NCI-H748 (cell line): ENCODE data around the gene NOP58.
"Not testable (repeated sequence)": the region's sequence is repeated elsewhere in the genome, so short reads cannot be mapped to it uniquely, and the experiment has no call there.

Source experiments
- DNase-seq: peaks from one replicate; lab custom pipeline; 2025; ENCODE audit not compliant: unreplicated experiment; lab: John Stamatoyannopoulos, UW

The NOP58 gene, protein sequence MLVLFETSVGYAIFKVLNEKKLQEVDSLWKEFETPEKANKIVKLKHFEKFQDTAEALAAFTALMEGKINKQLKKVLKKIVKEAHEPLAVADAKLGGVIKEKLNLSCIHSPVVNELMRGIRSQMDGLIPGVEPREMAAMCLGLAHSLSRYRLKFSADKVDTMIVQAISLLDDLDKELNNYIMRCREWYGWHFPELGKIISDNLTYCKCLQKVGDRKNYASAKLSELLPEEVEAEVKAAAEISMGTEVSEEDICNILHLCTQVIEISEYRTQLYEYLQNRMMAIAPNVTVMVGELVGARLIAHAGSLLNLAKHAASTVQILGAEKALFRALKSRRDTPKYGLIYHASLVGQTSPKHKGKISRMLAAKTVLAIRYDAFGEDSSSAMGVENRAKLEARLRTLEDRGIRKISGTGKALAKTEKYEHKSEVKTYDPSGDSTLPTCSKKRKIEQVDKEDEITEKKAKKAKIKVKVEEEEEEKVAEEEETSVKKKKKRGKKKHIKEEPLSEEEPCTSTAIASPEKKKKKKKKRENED

DNA sequence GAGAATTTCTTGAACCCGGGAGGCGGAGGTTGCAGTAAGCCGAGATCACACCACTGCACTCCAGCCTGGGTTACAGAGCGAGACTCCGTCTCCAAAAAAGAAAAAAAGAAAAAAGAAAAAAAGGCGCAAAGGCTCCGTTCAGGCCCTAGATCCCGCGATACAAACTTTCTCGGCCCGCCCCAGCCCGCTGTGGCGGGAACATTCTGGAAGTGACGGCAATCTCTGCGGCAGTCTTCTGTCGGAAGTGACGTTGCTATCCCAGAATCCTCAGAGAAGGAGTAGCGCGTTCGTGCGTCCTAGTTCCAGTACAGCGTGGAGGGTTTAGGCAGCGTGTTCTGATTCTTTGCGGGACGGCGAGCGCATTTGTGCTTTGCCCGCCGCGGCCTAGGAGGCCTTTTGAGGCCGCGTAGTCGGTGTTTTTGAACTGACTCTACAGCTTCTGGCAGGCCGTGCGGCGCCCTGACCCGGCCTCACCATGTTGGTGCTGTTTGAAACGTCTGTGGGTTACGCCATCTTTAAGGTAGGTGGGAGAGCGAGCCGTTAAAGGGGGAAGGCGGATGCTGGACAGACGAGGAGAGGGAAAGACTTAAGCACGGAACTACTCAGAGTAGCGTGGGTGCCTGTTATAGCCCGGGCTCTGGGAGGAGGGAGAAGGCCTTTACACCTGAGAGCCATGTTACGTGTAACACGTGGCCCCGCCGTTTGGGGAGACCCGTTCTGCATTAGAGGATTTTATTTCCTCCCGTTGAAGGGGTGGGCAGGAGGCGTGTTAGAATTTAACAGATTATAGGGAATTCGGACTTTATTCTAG is at the start of gene NOP58:
NOP58 (plus strand) TSS at position 297 of the 811 bp plus-strand sequence; CDS start at position 476, 179 bp downstream.
- peak; percentile 99 for DNase-seq

DNA sequence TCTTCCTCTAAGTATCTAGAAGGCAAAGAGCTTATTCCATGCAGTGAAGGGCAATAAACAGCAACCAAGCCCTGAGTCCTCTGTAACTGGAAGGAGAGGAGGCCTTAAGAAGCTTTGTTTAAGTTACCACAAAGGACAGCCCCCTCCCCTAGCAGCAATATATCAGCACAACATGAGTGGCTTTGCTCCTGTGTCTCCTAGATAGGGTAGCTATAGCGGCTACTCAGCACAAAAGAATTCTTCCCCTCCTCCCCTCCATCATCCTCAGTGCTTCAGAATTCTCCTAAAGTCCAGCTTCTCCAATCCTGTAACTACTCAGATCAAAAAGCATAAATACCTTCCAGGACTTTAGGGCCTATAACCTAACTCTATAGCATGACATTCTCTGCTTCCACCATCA is 43.7 kb upstream of the NOP58 start:
- DNase-seq: no peak

DNA sequence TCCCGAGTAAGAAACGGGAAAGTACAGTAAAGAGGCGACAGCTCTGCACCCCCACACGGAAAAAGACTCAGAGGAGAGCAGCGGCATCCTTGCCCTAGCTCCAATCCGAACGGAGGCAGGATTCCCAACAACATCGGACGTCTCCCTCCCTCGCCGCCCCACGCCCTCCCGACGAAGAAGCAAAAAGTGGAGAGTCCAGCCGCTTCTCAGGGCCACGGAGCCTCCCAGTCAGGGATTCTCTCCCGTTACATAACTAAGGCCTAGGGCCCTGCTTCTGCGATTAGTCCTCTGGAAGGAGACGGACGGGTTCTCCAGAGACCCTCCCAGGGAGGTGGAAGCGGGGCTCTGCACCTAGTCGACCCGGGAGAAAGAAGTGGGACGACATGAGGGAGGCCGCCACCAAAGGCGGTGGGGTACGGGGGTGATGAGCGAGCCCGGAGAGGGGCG is 27.8 kb upstream of the NOP58 start:
- peak; percentile 73 for DNase-seq

DNA sequence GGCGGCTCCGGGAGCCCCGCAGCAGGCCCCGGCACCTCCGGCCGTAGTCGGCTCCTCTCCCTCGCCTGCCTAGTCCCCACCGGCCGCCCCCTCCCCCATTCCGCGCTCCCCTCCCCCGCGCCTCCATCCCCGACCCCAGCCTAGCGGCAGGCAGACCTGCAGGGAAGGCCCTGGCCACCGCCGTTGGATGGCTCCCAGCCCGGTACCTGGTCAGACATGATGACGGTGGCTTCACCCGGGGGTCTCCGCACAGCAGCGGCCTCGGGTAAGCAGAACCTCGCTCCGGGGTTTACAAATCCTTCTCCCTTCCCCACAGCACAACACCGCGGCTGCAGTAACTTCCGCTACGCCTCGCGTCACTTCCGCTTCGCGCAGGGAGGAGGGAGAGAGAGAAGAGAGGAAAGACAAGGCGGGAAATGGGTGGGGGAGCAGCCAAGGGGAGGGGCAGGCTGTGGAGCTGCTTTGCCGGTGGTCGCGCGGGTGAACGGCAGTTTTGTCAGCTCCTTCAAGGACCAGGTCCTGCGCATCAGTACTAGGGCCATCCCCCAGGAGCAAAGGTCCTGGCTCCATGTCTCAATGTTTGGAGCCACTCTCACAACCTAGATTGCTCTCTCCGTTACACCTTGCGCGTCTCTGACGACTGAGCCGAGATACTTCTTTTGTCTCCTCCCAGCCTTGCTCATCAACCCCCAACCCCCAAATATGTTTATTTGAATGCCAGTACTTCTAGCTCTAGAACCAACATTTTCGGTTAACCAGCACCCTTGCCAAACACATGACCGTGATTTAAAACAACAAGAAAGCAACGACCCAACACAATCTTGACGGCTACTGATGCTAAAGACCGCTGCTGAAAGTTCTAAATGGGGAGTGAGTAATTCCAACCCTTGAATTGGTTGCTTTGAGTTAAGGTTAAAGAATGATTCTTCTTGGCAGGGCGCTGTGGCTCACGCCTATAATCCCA is 27.0 kb upstream of the NOP58 start, which contains the start of gene SUMO1:
SUMO1 (minus strand) TSS at position 364 of the 964 bp plus-strand sequence; CDS start at position 218, 146 bp downstream.
- peak; percentile 98 for DNase-seq

DNA sequence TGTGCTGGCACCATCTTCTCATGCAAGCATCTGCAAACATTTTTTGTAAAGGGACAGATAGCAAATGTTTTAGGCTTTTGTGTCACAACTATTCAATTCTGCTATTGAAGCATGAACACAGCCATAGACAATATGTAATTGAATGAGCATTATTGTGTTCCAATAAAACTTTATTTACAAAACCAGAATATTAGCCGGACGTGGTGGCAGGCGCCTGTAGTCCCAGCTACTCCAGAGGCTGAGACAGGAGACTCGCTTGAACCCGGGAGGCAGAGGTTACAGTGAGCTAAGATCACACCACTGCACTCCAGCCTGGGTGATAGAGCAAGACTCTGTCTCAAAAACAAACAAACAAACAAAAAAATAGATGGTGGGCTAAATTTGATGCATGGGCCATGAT is 17.9 kb upstream of the NOP58 start:
- DNase-seq: not testable (repeated sequence)

DNA sequence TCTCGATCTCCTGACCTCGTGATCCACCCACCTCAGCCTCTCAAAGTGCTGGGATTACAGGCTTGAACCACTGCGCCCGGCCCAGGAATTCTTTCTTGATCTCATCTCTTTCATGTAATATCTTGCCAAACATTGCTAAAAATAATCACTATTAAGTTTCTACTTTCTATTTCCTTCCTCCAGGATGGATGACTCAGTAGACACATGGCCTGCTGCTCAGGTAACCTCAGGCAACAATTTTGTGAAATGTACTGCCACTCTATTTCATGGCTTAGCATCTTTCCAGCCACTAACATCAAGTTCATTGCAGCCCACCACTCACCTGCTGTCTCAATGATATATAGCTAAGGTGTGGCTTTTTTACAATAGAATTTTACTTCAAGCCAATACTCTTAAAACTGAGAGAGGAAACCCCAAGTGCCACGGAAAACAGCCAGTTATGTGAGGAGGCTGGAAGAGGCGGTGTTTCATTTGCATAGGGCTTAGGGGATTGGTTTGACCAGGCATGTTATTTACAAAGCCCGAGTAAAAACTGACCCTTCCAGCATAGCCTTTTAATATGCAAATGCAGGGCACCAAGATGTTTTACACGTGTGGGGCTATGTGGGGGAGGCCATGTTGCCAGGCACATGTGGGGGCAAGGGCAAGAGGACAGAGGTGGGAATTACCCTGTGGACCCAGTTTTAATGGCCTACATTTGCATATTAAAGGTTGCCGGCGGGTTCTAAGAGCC is 15.9 kb upstream of the NOP58 start:
- no peak for DNase-seq

DNA sequence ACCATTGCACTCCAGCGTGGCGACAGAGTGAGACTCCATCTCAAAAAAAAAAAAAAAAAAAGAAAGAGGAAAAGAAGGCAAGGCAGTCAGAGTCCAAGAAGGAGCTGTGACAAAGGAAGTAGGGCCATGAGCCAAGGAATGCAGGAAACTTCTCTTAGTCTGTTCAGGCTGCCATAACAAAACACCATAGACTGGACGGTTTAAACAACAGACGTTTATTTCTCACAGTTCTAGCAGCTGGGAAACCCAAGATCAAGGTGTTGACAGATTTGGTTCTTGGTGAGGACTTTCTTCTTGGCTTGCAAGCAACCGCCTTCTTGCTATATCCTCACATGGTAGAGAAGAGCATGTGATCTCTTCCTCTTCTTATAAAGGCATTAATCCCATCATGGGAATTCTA is 14.1 kb upstream of the NOP58 start:
- no peak for DNase-seq

DNA sequence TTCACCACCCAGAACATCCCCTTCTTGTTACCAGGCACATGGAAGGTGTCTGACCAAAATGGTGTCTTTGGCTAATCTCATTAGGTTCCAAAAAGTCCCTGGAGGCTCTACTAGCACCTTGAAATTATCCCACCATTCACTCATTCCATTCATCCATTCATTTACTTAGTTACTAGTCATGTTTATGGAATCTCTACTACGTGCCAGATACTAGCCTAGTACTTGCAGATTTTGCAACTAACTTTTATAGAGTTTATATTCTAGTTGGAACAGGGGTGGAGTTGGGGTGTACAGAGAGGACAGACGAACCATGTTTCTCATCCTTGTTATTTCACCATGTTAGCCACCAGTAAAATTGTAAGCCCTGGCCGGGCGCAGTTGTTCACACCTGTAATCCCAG is 4.0 kb upstream of the NOP58 start:
- DNase-seq: no peak

DNA sequence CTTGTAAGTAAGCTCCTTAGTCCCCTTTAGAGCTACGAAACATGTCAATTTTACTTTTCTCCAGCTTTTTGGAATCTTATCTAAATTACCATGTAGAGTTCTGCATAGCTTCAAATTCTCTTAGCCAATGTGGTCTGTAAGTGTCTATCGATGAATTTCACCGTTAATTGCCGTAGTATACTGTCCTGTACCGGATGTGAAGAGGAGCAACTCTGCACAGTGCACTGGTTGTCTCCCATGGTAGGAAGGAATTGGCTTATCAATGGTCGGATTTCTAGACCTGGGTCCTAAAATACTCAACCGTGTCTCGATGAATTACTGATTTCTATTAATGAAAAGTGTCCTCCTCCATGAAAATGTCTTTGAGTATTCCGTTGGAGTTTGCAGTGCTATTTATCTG is 1.9 kb downstream of the NOP58 start:
- peak; percentile 38 for DNase-seq

DNA sequence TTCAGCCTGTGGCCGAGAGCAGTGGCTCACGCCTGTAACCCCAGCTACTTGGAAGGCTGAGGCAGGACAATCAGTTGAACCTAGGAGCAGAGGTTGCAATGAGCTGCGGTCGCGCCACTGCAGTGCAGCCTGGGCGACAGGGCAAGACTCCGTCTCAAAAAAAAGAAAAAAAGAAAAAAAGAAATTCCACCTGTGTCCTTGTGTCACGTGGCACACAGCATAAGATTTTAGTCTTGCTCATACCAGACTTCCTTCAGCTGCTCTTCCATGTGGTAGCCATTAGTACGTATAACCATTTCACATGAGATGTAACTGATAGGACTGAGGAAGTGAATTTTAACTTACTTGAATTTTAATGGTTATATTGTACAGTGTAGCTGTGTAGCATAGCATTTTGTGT is 4.0 kb downstream of the NOP58 start:
- DNase-seq: no peak

DNA sequence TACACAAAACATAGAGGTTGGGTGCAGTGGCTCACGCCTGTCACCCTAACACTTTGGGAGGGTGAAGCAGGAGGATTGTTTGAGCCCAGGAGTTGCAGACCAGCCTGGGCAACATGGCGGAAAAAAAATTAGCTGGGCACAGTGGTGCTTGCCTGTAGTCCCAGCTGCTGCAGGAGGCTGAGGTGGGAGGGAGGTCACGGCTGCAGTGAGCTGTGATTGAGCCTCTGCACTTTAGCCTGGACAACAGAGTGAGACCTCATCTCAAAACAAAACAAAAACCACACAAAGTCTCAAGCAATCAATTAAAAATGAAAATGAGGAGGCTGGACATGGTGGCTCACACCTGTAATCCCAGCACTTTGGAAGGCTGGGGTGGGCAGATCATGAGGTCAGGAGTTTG is 4.9 kb downstream of the NOP58 start:
- no peak for DNase-seq

DNA sequence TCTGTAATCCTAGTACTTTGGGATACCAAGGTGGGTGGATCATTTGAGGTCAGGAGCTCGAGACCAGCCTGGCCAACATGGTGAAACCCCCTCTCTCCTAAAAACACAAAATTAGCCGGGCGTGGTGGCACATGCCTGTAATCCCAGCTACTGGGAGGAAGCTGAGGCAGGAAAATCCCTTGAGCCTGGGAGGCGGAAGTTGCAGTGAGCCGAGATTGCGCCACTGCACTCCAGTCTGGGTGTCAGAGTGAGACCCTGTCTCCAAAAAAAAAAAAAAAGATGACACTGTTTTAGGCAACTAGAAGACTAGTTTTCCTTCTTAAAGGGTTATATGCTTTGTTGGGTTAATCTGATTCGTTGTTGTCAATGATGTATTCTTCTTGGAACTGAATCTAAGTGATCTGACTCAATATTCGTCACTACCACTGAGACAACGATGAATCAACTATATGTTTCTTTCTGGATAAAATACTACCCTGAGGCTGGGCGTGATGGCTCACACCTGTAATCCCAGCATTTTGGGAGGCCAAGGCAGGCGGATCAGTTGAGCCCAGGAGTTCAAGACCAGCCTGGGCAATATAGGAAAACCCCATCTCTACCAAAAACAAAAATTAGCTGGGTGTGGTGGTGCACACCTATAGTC is 10.6 kb downstream of the NOP58 start:
- not testable (repeated sequence) for DNase-seq

DNA sequence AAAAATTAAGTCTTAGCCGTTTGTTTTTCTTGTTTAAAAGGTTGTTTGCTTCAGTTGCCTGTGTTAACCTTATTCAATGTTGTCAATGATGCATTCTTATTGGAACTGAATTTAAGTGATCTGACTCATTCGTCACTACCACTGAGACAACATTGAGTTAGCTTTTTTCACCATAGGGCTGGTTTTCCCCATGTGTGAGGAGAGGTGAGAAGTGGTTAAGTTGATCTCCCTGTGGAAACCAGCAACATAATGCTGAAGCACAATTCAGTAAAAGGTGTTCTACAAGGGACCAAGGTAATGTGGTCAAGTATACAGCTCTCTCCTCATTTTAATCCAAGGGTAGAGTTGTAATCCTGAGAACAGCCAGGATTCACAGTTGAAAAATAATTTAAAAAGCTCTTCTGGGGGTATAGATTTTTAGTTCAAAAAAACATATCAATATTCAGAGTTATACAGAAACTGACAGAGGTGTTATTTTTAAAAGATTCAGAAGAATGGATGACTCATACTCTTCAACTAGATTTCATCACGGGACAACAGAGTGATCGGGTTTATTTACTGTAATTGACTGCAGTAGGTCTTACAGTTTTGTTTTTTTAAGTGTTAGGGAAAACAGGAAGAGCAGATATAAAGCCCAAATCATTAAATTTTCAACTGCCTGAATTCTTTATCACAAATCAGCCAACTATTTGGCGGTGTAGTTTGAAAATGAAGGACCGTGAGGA is 12.6 kb downstream of the NOP58 start:
- DNase-seq: no peak

DNA sequence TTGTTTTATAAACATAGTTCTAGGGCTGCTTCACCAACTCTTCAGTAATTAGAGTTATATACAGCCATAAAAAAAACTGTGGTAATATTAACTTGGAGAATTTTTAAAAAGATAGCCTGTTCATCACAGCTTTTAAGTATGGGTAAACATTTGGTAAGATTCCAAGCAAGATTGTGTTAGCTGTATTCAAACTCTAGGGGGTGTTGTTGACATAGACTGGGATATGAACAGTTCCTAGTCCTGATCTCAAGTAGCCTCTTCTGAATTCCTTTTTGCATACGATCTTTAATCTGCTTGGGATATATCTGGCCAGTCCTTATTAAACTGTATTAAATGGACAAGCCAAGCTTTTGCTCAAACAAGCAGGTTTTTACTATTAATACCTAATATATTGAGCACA is 13.4 kb downstream of the NOP58 start:
- DNase-seq: peak; percentile 31

DNA sequence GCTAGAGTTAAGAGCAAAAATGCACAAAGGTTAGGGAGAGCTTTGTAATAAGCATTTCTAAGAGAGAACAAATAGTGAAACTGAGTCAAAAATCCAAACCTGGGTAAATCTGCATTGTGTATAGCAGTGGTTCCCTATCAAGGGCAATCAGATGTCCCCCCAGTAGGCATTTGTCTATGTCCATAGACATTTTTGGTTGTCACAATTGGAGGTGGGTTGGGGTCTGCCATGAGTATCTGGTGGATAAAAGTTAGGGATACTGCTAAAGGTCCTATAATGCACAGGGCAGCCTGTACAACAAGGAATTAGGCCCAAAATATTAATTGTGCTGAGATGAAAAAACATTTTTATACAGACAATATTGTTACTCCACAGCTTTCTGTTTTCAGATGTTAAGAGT is 21.0 kb downstream of the NOP58 start:
- no peak for DNase-seq

DNA sequence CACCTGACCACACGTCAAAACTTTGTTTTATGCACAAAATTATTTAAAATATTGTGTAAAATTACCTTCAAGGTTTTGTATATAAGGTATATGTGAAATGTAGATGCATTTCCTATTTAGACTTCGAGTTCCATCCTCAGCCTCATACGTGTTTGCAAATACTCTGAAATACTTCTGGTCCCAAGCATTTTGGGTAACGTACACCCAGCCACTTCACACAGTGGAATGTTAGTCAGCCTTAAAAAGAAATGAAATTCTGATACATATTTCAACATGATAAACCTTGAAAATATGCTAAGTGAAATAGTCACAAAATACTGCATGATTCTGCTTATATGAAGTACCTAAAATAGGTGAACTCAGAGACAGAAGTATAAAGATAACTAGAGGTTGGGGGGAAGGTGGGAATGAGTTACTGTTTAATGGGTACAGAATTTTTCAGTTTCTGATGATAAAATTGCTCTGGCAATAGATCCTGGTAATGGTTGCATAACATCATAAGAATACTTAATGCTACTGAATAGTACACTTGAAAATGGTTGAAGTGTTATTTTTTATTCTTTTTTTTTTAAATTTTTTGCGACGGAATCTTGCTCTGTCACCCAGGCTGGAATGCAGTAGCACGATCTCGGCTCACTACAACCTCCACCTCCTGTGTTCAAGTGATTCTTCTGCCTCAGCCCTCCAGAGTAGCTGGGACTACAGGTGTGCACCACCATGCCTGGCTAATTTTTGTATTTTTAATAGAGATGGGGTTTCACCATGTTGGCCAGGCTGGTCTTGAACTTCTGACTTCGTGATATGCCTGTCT is 24.0 kb downstream of the NOP58 start:
- DNase-seq: no peak

DNA sequence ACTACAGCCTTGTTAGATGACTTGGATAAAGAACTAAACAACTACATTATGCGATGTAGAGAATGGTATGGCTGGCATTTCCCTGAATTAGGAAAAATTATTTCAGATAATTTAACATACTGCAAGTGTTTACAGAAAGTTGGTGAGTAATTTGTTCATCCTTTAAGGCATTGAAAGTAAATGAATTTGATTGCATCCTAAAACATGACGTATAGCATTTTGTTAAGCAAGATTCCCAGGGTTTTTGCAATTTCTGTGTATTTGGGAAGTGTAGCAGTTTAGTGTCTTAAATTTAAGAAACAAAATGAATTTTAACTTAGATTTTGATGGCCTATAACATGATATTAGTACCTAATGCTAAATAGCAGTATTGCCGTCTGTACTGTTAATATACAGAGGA is 24.8 kb downstream of the NOP58 start:
- DNase-seq: no peak

DNA sequence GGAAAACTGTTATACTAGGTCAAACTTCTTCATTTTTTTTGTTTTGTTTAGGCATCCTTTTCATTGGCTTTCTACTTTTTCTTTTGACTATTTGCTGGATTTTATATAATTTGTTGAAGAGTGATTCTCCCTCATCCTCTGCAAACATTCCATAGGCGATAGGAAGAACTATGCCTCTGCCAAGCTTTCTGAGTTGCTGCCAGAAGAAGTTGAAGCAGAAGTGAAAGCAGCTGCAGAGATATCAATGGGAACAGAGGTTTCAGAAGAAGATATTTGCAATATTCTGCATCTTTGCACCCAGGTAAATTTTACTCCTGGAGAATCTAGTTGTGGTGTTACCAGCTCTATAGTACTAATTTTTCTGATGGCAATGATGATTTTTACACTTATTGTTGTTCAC is 25.4 kb downstream of the NOP58 start:
- DNase-seq: no peak
